ENCODE data around the gene UCP3.

The UCP3 gene

DNA sequence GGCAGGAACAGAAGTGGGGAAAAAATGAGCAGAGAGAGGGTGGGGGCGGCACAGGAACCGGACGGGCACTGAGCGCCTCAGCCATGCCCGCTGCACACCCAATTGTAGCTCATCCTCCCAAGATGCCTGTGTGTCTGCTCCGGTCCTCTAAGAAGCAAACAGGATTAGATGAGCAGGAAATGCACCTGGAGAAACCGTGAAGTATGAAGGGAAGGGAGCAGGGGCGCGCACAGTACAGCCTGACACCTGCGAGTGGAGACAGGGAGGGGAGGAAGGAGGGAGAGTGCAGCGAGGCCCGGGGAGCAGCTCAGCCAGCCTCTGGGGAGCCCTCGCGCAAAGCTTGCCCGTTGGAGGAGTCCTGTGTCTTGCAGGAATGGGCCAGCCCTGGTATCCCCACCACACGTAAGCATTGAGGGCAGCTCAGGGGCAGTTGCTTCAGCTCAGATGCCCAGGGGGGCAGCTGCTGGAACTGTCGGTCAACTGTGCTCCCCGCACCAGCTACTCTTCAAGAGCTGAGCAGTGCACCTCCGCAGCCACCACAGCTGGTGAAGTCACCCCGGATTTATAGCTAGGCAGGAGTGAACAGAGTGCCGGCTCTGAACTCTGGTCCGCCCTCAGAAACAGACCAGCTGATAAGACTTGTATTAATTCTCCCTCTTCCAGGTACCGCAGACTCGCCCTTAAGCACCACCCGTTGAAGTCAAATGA lies 51.1 kb downstream of the UCP3 start:
- WGBS, 2 donors (ENCODE audit: extremely low coverage in 2 of 2, insufficient read length in 2 of 2, insufficient replicate concordance in 1 of 2): no CpG with 5 or more reads among the region's 25 CpGs
- peak overlapping the region; percentile 16 for H4K91ac ChIP-seq (ENCODE audit: low read depth, low read length, poor library complexity)
- peak overlapping the region; percentile 53 for H3K18ac ChIP-seq (ENCODE audit: low read length)
- peaks cover 7 to 8% of the 10 kb centered on the region in 2 donors for H3K4me1 ChIP-seq (ENCODE audit: control insufficient read depth in 2 of 2, insufficient read depth in 1 of 2, low read depth in 1 of 2, low read length in 2 of 2)
- no peak overlapping the region for H3K27ac ChIP-seq (replicated peaks; ENCODE audit: low read length)
- peak overlapping the region; percentile 11 for H3K23ac ChIP-seq (ENCODE audit: low read depth, low read length, poor library complexity)
- peak overlapping the region; percentile 56 for H2AK5ac ChIP-seq (ENCODE audit: low read depth, low read length)
- H3K79me1 ChIP-seq (ENCODE audit: low read depth, low read length): no peaks in the 10 kb centered on the region
- H3K4me3 ChIP-seq (ENCODE audit: low read length in 2 of 2): no peak overlapping the region
- H3K36me3 ChIP-seq (replicated peaks in 1 of 2; ENCODE audit: control insufficient read depth in 2 of 2, insufficient read depth in 2 of 2, low read length in 2 of 2): no peaks in the 10 kb centered on the region
- H3K9me3 ChIP-seq (replicated peaks in 1 of 2; ENCODE audit: control insufficient read depth in 2 of 2, insufficient read depth in 1 of 2, low read depth in 1 of 2, low read length in 2 of 2): no peaks in the 10 kb centered on the region
- peak overlapping the region; percentile 25 for H3K9ac ChIP-seq (ENCODE audit: low read depth, low read length, poor library complexity)
- peak overlapping the region; percentile 69 for H2AFZ ChIP-seq (ENCODE audit: low read length)
- H3K14ac ChIP-seq (ENCODE audit: low read length): peak overlapping the region; percentile 78
- H2BK12ac ChIP-seq (ENCODE audit: low read length): peak overlapping the region; percentile 76
- H2BK120ac ChIP-seq (ENCODE audit: low read depth, low read length): peak overlapping the region; percentile 36
- no peaks in the 10 kb centered on the region for H3K27me3 ChIP-seq (ENCODE audit: control insufficient read depth in 3 of 3, insufficient read depth in 3 of 3, low read depth in 1 of 3, low read length in 3 of 3)
- no peak for DNase-seq (ENCODE audit: low spot score)
- H3K4ac ChIP-seq (ENCODE audit: low read length): no peak overlapping the region
- H4K8ac ChIP-seq (ENCODE audit: low read depth, low read length): no peak overlapping the region
- peak overlapping the region; percentile 25 for H2BK15ac ChIP-seq (ENCODE audit: low read length)
- peak overlapping the region; percentile 33 for H2BK5ac ChIP-seq (ENCODE audit: low read length)
- no peak overlapping the region for H3K4me2 ChIP-seq (ENCODE audit: insufficient read depth, low read length, poor library complexity, severe bottlenecking)

DNA sequence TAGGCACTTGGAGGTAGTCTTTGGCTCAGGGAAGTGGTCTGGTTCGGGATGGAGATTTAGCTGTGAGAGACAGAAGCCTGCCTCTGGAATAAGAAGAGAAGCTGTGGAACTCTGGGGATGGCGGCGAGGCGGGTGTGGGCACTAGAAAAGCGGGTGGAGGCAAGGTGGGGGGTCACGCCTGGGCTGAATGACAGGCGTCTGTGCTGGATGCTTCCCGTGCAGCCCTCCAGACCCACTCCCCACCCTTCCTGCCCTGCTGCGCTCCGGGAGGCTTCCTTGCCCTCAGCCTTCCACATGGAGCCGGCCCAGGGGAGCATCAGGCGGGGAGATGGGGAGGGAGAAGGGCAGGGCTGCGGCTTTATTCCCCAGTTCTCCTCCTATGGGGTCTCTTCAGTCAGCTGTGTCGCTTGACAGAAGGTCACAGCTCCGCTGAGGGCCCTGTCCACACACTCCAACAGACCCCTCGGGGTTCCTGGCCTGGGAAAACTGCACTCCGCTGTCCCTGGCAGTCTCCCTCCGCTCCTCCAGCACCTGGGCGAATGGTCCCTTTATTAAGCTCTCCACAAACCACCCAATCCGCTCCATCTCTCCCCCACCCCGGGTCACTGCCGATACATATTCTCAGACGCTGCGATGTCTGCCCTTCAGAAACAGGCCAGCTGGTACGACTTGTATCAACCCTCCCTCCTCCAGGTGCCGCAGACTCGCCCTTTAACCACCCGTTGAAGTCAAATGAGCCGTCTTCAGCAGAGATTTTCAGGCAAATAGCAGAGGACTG lies 51.8 kb downstream of the UCP3 start:
- peak overlapping the region; percentile 11 for H3K23ac ChIP-seq (ENCODE audit: low read depth, low read length, poor library complexity)
- peak overlapping the region; percentile 36 for H2BK120ac ChIP-seq (ENCODE audit: low read depth, low read length)
- H3K36me3 ChIP-seq (replicated peaks in 1 of 2; ENCODE audit: control insufficient read depth in 2 of 2, insufficient read depth in 2 of 2, low read length in 2 of 2): no peaks in the 10 kb centered on the region
- H3K9me3 ChIP-seq (replicated peaks in 1 of 2; ENCODE audit: control insufficient read depth in 2 of 2, insufficient read depth in 1 of 2, low read depth in 1 of 2, low read length in 2 of 2): no peaks in the 10 kb centered on the region
- no peak overlapping the region for H3K4me3 ChIP-seq (ENCODE audit: low read length in 2 of 2)
- DNase-seq (ENCODE audit: low spot score): no peak
- H2AFZ ChIP-seq (ENCODE audit: low read length): peak overlapping the region; percentile 69
- peaks cover 7 to 8% of the 10 kb centered on the region in 2 donors for H3K4me1 ChIP-seq (ENCODE audit: control insufficient read depth in 2 of 2, insufficient read depth in 1 of 2, low read depth in 1 of 2, low read length in 2 of 2)
- H2BK15ac ChIP-seq (ENCODE audit: low read length): peak overlapping the region; percentile 25
- no peak overlapping the region for H3K9ac ChIP-seq (ENCODE audit: low read depth, low read length, poor library complexity)
- no peak overlapping the region for H2BK12ac ChIP-seq (ENCODE audit: low read length)
- peak overlapping the region; percentile 53 for H2AK5ac ChIP-seq (ENCODE audit: low read depth, low read length)
- no peak overlapping the region for H3K4ac ChIP-seq (ENCODE audit: low read length)
- no peak overlapping the region for H4K91ac ChIP-seq (ENCODE audit: low read depth, low read length, poor library complexity)
- no CpG with 5 or more reads among the region's 29 CpGs for WGBS, 2 donors (ENCODE audit: extremely low coverage in 2 of 2, insufficient read length in 2 of 2, insufficient replicate concordance in 1 of 2)
- H4K8ac ChIP-seq (ENCODE audit: low read depth, low read length): peak overlapping the region; percentile 99
- no peak overlapping the region for H3K27ac ChIP-seq (replicated peaks; ENCODE audit: low read length)
- H3K14ac ChIP-seq (ENCODE audit: low read length): no peak overlapping the region
- H3K27me3 ChIP-seq (ENCODE audit: control insufficient read depth in 3 of 3, insufficient read depth in 3 of 3, low read depth in 1 of 3, low read length in 3 of 3): no peaks in the 10 kb centered on the region
- H2BK5ac ChIP-seq (ENCODE audit: low read length): peak overlapping the region; percentile 33
- H3K79me1 ChIP-seq (ENCODE audit: low read depth, low read length): no peaks in the 10 kb centered on the region
- H3K18ac ChIP-seq (ENCODE audit: low read length): peak overlapping the region; percentile 77
- H3K4me2 ChIP-seq (ENCODE audit: insufficient read depth, low read length, poor library complexity, severe bottlenecking): no peak overlapping the region

DNA sequence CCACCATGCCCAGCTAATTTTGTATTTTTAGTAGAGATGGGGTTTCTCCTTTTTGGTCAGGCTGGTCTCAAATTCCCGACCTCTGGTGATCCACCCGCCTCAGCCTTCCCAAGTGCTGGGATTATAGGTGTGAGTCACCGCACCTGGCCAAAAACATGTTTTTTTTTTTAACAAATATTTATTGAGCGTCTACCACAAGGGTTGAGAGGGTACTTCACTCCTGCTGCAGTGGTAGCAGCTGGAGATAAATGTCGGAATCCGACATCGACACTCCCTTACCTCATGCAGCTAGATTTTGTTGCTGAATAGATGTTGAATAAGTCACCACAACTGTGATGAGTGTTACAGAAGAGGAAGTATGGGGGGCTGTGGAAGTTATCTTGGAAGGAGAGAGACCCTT lies 57.1 kb downstream of the UCP3 start:
- H3K79me1 ChIP-seq (ENCODE audit: low read depth, low read length): no peaks in the 10 kb centered on the region

More for the DNA sequence above, 57.1 kb downstream of the UCP3 start:
- no peak overlapping the region for H3K23ac ChIP-seq (ENCODE audit: low read depth, low read length, poor library complexity)
- no CpG with 5 or more reads among the region's 7 CpGs for WGBS, 2 donors (ENCODE audit: extremely low coverage in 2 of 2, insufficient read length in 2 of 2, insufficient replicate concordance in 1 of 2)
- peaks cover 0 to 1% of the 10 kb centered on the region in 2 donors for H3K36me3 ChIP-seq (replicated peaks in 1 of 2; ENCODE audit: control insufficient read depth in 2 of 2, insufficient read depth in 2 of 2, low read length in 2 of 2)
- no peak for DNase-seq (ENCODE audit: low spot score)
- H2BK12ac ChIP-seq (ENCODE audit: low read length): no peak overlapping the region
- no peak overlapping the region for H3K4ac ChIP-seq (ENCODE audit: low read length)
- H4K91ac ChIP-seq (ENCODE audit: low read depth, low read length, poor library complexity): no peak overlapping the region
- peaks cover 2 to 3% of the 10 kb centered on the region in 2 donors for H3K9me3 ChIP-seq (replicated peaks in 1 of 2; ENCODE audit: control insufficient read depth in 2 of 2, insufficient read depth in 1 of 2, low read depth in 1 of 2, low read length in 2 of 2)
- H3K4me1 ChIP-seq (ENCODE audit: control insufficient read depth in 2 of 2, insufficient read depth in 1 of 2, low read depth in 1 of 2, low read length in 2 of 2): peaks cover 4 to 7% of the 10 kb centered on the region in 2 donors
- H2BK5ac ChIP-seq (ENCODE audit: low read length): no peak overlapping the region
- no peak overlapping the region for H3K18ac ChIP-seq (ENCODE audit: low read length)
- H3K27me3 ChIP-seq (ENCODE audit: control insufficient read depth in 3 of 3, insufficient read depth in 3 of 3, low read depth in 1 of 3, low read length in 3 of 3): no peaks in the 10 kb centered on the region
- no peak overlapping the region for H2BK15ac ChIP-seq (ENCODE audit: low read length)
- no peak overlapping the region for H3K9ac ChIP-seq (ENCODE audit: low read depth, low read length, poor library complexity)
- no peak overlapping the region for H3K4me3 ChIP-seq (ENCODE audit: low read length in 2 of 2)
- no peak overlapping the region for H2AK5ac ChIP-seq (ENCODE audit: low read depth, low read length)
- no peak overlapping the region for H3K4me2 ChIP-seq (ENCODE audit: insufficient read depth, low read length, poor library complexity, severe bottlenecking)
- no peak overlapping the region for H2AFZ ChIP-seq (ENCODE audit: low read length)
- H2BK120ac ChIP-seq (ENCODE audit: low read depth, low read length): no peak overlapping the region
- no peak overlapping the region for H3K14ac ChIP-seq (ENCODE audit: low read length)
- no peak overlapping the region for H4K8ac ChIP-seq (ENCODE audit: low read depth, low read length)
- H3K27ac ChIP-seq (replicated peaks; ENCODE audit: low read length): no peak overlapping the region
